Measurements from ENCODE around the gene ABLIM2.
A peak's percentile ranks its signal among the peaks of the same experiment; 100 is the strongest.

Gene ABLIM2

GRCh38 chr4:8168832-8169598 is 10.4 kb upstream of the ABLIM2 start:
- no peak overlapping the region for H3K4me3 ChIP-seq (ENCODE audit: severe bottlenecking)
- H3K27ac ChIP-seq (ENCODE audit: poor library complexity, severe bottlenecking), result no peak overlapping the region
- no peaks in the 10 kb centered on the region for H3K4me1 ChIP-seq (ENCODE audit: insufficient read depth, poor library complexity, severe bottlenecking)
- no peak for TF ChIP-seq CTCF (IDR thresholded peaks at IDR 0.05; ENCODE audit: poor library complexity, severe bottlenecking)
- DNase-seq (ENCODE audit: low spot score), result no peak
- no peaks in the 10 kb centered on the region for H3K36me3 ChIP-seq (ENCODE audit: low read depth)
- H3K27me3 ChIP-seq (ENCODE audit: insufficient read depth, poor library complexity, severe bottlenecking), result no peaks in the 10 kb centered on the region
- ATAC-seq (ENCODE audit: low read depth), result no peak
- no peaks in the 10 kb centered on the region for H3K9me3 ChIP-seq (ENCODE audit: severe bottlenecking)

GRCh38 chr4:8168232-8168631 is 9.6 kb upstream of the ABLIM2 start:
- TF ChIP-seq CTCF (IDR thresholded peaks at IDR 0.05; ENCODE audit: poor library complexity, severe bottlenecking), result peak; percentile 12
- no peak for ATAC-seq (ENCODE audit: low read depth)
- H3K4me3 ChIP-seq (ENCODE audit: severe bottlenecking), result no peak overlapping the region
- H3K27me3 ChIP-seq (ENCODE audit: insufficient read depth, poor library complexity, severe bottlenecking), result no peaks in the 10 kb centered on the region
- H3K27ac ChIP-seq (ENCODE audit: poor library complexity, severe bottlenecking), result no peak overlapping the region
- no peak for DNase-seq (ENCODE audit: low spot score)
- H3K9me3 ChIP-seq (ENCODE audit: severe bottlenecking), result no peaks in the 10 kb centered on the region
- no peaks in the 10 kb centered on the region for H3K36me3 ChIP-seq (ENCODE audit: low read depth)
- H3K4me1 ChIP-seq (ENCODE audit: insufficient read depth, poor library complexity, severe bottlenecking), result no peaks in the 10 kb centered on the region

GRCh38 chr4:8167815-8168214 is 9.2 kb upstream of the ABLIM2 start:
- no peak overlapping the region for H3K27ac ChIP-seq (ENCODE audit: poor library complexity, severe bottlenecking)
- no peaks in the 10 kb centered on the region for H3K9me3 ChIP-seq (ENCODE audit: severe bottlenecking)
- H3K4me3 ChIP-seq (ENCODE audit: severe bottlenecking), result no peak overlapping the region
- H3K36me3 ChIP-seq (ENCODE audit: low read depth), result no peaks in the 10 kb centered on the region
- H3K4me1 ChIP-seq (ENCODE audit: insufficient read depth, poor library complexity, severe bottlenecking), result no peaks in the 10 kb centered on the region
- ATAC-seq (ENCODE audit: low read depth) (no peak), DNase-seq (ENCODE audit: low spot score) (no peak)
- H3K27me3 ChIP-seq (ENCODE audit: insufficient read depth, poor library complexity, severe bottlenecking), result no peaks in the 10 kb centered on the region
- no peak for TF ChIP-seq CTCF (IDR thresholded peaks at IDR 0.05; ENCODE audit: poor library complexity, severe bottlenecking)

- H3K27ac ChIP-seq (ENCODE audit: poor library complexity, severe bottlenecking), result no peak overlapping the region
- H3K4me3 ChIP-seq (ENCODE audit: severe bottlenecking), result no peak overlapping the region
- H3K4me1 ChIP-seq (ENCODE audit: insufficient read depth, poor library complexity, severe bottlenecking), result no peaks in the 10 kb centered on the region
- no peaks in the 10 kb centered on the region for H3K36me3 ChIP-seq (ENCODE audit: low read depth)
- no peaks in the 10 kb centered on the region for H3K9me3 ChIP-seq (ENCODE audit: severe bottlenecking)
- no peak for TF ChIP-seq CTCF (IDR thresholded peaks at IDR 0.05; ENCODE audit: poor library complexity, severe bottlenecking)
- DNase-seq (ENCODE audit: low spot score) (no peak), ATAC-seq (ENCODE audit: low read depth) (no peak)
- no peaks in the 10 kb centered on the region for H3K27me3 ChIP-seq (ENCODE audit: insufficient read depth, poor library complexity, severe bottlenecking)
These were observed 8.7 kb upstream of the ABLIM2 start for GRCh38 chr4:8167291-8167690.

GRCh38 chr4:8165374-8165896 is 6.8 kb upstream of the ABLIM2 start:
- H3K9me3 ChIP-seq (ENCODE audit: severe bottlenecking), result no peaks in the 10 kb centered on the region
- H3K27ac ChIP-seq (ENCODE audit: poor library complexity, severe bottlenecking), result no peak overlapping the region
- H3K4me3 ChIP-seq (ENCODE audit: severe bottlenecking), result no peak overlapping the region
- no peaks in the 10 kb centered on the region for H3K27me3 ChIP-seq (ENCODE audit: insufficient read depth, poor library complexity, severe bottlenecking)
- H3K4me1 ChIP-seq (ENCODE audit: insufficient read depth, poor library complexity, severe bottlenecking), result no peaks in the 10 kb centered on the region
- ATAC-seq (ENCODE audit: low read depth) (no peak), DNase-seq (ENCODE audit: low spot score) (no peak)
- H3K36me3 ChIP-seq (ENCODE audit: low read depth), result no peaks in the 10 kb centered on the region
- TF ChIP-seq CTCF (IDR thresholded peaks at IDR 0.05; ENCODE audit: poor library complexity, severe bottlenecking), result no peak
